PC-3 (cell line): ENCODE measurements around the gene MTCL1.

ENCODE experiments used
- EZH2 ChIP-seq: fragments of 300-600 bp; sonication (generic); IDR thresholded peaks from one replicate; pipeline ENCODE4 v1.6.1; 2017; ENCODE audit warnings: antibody characterized with exemption, mild to moderate bottlenecking, low read length; ENCODE audit not compliant: unreplicated experiment
- EZH2phosphoT487 ChIP-seq: fragments of 300-600 bp; sonication (generic); IDR thresholded peaks from 2 replicates; pipeline ENCODE4 v1.6.1; 2018; ENCODE audit warnings: mild to moderate bottlenecking, antibody characterized with exemption, low read length, borderline replicate concordance
- TF ChIP-seq, protein P1 (sequence below): fragments of 300-600 bp; sonication (generic); conservative IDR thresholded peaks from 2 replicates; pipeline ENCODE4 v1.5.1; 2017; ENCODE audit warnings: antibody characterized with exemption, low read depth, mild to moderate bottlenecking, low read length

DNA sequence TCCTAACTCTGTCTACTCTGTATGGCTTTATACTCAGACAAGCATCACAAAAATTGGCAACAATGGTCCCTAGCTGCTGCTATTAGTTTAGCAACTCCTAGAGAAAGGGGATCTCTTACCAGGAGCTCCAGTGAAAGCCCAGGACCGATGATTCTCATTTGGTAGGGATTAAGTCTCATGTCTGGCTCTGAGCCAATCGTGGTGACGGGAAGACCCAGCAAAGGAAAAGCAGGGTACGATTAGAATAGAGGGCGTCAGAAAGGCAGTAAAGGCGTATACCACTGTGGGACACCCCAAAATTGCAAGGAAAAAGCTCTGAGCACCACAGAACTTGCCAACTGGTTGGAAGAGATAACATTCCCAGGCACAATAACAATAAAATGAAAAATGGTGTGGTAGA, 129.5 kb downstream of the MTCL1 start:
- TF ChIP-seq, protein P1, sequence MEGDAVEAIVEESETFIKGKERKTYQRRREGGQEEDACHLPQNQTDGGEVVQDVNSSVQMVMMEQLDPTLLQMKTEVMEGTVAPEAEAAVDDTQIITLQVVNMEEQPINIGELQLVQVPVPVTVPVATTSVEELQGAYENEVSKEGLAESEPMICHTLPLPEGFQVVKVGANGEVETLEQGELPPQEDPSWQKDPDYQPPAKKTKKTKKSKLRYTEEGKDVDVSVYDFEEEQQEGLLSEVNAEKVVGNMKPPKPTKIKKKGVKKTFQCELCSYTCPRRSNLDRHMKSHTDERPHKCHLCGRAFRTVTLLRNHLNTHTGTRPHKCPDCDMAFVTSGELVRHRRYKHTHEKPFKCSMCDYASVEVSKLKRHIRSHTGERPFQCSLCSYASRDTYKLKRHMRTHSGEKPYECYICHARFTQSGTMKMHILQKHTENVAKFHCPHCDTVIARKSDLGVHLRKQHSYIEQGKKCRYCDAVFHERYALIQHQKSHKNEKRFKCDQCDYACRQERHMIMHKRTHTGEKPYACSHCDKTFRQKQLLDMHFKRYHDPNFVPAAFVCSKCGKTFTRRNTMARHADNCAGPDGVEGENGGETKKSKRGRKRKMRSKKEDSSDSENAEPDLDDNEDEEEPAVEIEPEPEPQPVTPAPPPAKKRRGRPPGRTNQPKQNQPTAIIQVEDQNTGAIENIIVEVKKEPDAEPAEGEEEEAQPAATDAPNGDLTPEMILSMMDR = no peak
- no peak for TF ChIP-seq EZH2
- no peak for TF ChIP-seq EZH2phosphoT487
